ENCODE data around the gene TPD52L3.

The TPD52L3 gene

GRCh38 chr9:6328103-6328502 lies at the start of gene TPD52L3:
Gene TPD52L3, plus strand, starts transcription at chr9:6328375. Its CDS starts 221 bp downstream, at chr9:6328596.
- no peak for DNase-seq

- DNase-seq = no peak
Measured at GRCh38 chr9:6301858-6302257, 26.3 kb upstream of the TPD52L3 start.

- no peak for DNase-seq
Measured at GRCh38 chr9:6302417-6302816, 25.8 kb upstream of the TPD52L3 start.

- no peak for DNase-seq
Measured at GRCh38 chr9:6304232-6304631, 23.9 kb upstream of the TPD52L3 start.

GRCh38 chr9:6305954-6306563 lies 22.1 kb upstream of the TPD52L3 start:
- DNase-seq = peak; percentile 3 to 52

GRCh38 chr9:6307551-6308096 lies 20.6 kb upstream of the TPD52L3 start:
- no peak for DNase-seq

- DNase-seq = no peak
Measured at GRCh38 chr9:6330958-6331634, 2.9 kb downstream of the TPD52L3 start.

GRCh38 chr9:6334305-6334704 lies 6.1 kb downstream of the TPD52L3 start:
- DNase-seq = no peak

GRCh38 chr9:6348766-6349165 lies 20.6 kb downstream of the TPD52L3 start:
- DNase-seq = no peak

GRCh38 chr9:6351737-6352136 lies 23.6 kb downstream of the TPD52L3 start:
- DNase-seq = no peak

- peak; percentile 65 to 78 for DNase-seq
Measured at GRCh38 chr9:6354072-6354686, 26.0 kb downstream of the TPD52L3 start.

- no peak for DNase-seq
Measured at GRCh38 chr9:6355728-6356127, 27.6 kb downstream of the TPD52L3 start.

- peak; percentile 0 to 3 for DNase-seq
Measured at GRCh38 chr9:6356441-6356840, 28.3 kb downstream of the TPD52L3 start.

- peak; percentile 1 to 23 for DNase-seq
Measured at GRCh38 chr9:6356904-6357303, 28.7 kb downstream of the TPD52L3 start.

- DNase-seq = no peak
Measured at GRCh38 chr9:6367128-6367890, 39.1 kb downstream of the TPD52L3 start.

- no peak for DNase-seq
Measured at GRCh38 chr9:6368831-6369230, 40.7 kb downstream of the TPD52L3 start.
